ENCODE measurements around the gene FHIT. TPM values are rescaled to one million over a fixed set of nuclear protein-coding genes. Genes with fewer than 3 reads are reported as not detected.

The FHIT gene
- total and polyA plus RNA-seq, 2 of the 4 experiments (the other 2 are of a cell fraction): 0.07 TPM; not detected in 1

DNA sequence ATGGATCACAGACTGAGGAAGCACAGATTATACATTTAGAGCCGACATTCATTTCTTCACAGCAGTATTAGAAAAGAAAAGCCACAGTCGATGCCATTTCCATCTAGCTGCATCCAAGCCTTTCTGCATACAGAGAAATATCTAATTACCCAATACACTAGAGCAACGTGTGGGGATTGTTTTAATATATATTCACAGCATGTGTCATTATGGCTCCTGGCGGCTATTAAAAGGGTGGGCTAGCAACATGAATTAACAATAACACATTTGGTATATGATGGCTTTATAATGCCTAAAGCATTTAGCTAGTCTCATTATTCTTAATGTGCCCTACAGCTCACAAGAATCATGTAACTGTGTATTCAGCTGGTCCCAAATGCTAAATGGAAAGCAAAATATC, 1030.5 kb downstream of the FHIT start:
- TF ChIP-seq, protein P1, sequence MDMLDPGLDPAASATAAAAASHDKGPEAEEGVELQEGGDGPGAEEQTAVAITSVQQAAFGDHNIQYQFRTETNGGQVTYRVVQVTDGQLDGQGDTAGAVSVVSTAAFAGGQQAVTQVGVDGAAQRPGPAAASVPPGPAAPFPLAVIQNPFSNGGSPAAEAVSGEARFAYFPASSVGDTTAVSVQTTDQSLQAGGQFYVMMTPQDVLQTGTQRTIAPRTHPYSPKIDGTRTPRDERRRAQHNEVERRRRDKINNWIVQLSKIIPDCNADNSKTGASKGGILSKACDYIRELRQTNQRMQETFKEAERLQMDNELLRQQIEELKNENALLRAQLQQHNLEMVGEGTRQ (IDR thresholded peaks at IDR 0.05; ENCODE audit: low read depth, low read length): no peak
- TF ChIP-seq RAD21 (IDR thresholded peaks at IDR 0.05; ENCODE audit: low read length) (no peak), MXI1 (IDR thresholded peaks at IDR 0.05; ENCODE audit: borderline replicate concordance, low read depth, low read length) (no peak), POLR2A (IDR thresholded peaks at IDR 0.05; ENCODE audit: low read depth, low read length) (no peak), MAZ (IDR thresholded peaks at IDR 0.05; ENCODE audit: borderline replicate concordance, low read depth, low read length) (no peak), MAFK (IDR thresholded peaks at IDR 0.05; ENCODE audit: low read depth, low read length) (no peak), NFE2L2 (IDR thresholded peaks at IDR 0.05; ENCODE audit: low read depth, low read length) (no peak)
- TF ChIP-seq, protein P2, sequence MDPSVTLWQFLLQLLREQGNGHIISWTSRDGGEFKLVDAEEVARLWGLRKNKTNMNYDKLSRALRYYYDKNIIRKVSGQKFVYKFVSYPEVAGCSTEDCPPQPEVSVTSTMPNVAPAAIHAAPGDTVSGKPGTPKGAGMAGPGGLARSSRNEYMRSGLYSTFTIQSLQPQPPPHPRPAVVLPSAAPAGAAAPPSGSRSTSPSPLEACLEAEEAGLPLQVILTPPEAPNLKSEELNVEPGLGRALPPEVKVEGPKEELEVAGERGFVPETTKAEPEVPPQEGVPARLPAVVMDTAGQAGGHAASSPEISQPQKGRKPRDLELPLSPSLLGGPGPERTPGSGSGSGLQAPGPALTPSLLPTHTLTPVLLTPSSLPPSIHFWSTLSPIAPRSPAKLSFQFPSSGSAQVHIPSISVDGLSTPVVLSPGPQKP (IDR thresholded peaks at IDR 0.05; ENCODE audit: borderline replicate concordance, low read depth, low read length): no peak
- ChIA-PET POLR2A (ENCODE audit: unreplicated experiment) (no interaction called here), CTCF (no interaction called here)
- H3K56ac ChIP-seq (ENCODE audit: extremely low read depth, insufficient read depth, low read length): no peak overlapping the region
- H3K9me3 ChIP-seq (ENCODE audit: control insufficient read depth, insufficient read depth, low read length): no peaks in the 10 kb centered on the region
- intact Hi-C loops (cut with micrococcal nuclease): no loop called here
- H3K9me1 ChIP-seq (ENCODE audit: insufficient read depth, low read length): no peaks in the 10 kb centered on the region
- H2BK5ac ChIP-seq (ENCODE audit: low read depth, low read length, poor library complexity, severe bottlenecking): no peak overlapping the region
- BruUV-seq (replicated peaks): no TSS peak
- H3K27me3 ChIP-seq (ENCODE audit: control insufficient read depth, insufficient read depth, low read length): no peaks in the 10 kb centered on the region
- no peak overlapping the region for H2BK20ac ChIP-seq (ENCODE audit: low read depth, low read length)
- H3K18ac ChIP-seq (ENCODE audit: low read depth, low read length): no peak overlapping the region
- H4K8ac ChIP-seq (ENCODE audit: low read depth in 2 of 2, low read length in 2 of 2): no peak overlapping the region
- DNase-seq (no peak), ATAC-seq (ENCODE audit: low read depth) (no peak)
- H3K23ac ChIP-seq (ENCODE audit: low read depth, low read length): no peak overlapping the region
- no peak overlapping the region for H3K14ac ChIP-seq (replicated peaks; ENCODE audit: low read depth, low read length)
- no peak overlapping the region for H4K91ac ChIP-seq (ENCODE audit: insufficient read depth, low read depth, low read length)
- in situ Hi-C loops (cut with MboI; ENCODE audit: low sequenced_read_pairs): no loop called here
- H2BK120ac ChIP-seq (ENCODE audit: low read depth, low read length): no peak overlapping the region
- no peak overlapping the region for H3K4me3 ChIP-seq (ENCODE audit: insufficient read depth, low read depth, low read length)
- no peak overlapping the region for H3K4me2 ChIP-seq (ENCODE audit: low read depth, low read length)
- no peak overlapping the region for H3K9ac ChIP-seq (ENCODE audit: low read depth, low read length)
- no peak overlapping the region for H3K4ac ChIP-seq (ENCODE audit: low read depth, low read length)
- H4K5ac ChIP-seq (ENCODE audit: low read depth, low read length): no peak overlapping the region
- H2BK15ac ChIP-seq (ENCODE audit: low read depth, low read length): no peak overlapping the region
- no peak overlapping the region for H2AK5ac ChIP-seq (ENCODE audit: low read depth, low read length)
- H2AFZ ChIP-seq (replicated peaks; ENCODE audit: low read length, poor library complexity): no peak overlapping the region
- no peaks in the 10 kb centered on the region for H4K20me1 ChIP-seq (ENCODE audit: insufficient read depth, low read length)
- dilution Hi-C loops (cut with HindIII; ENCODE audit: low sequenced_read_pairs, unreplicated experiment): no loop called here
- no peaks in the 10 kb centered on the region for H3K4me1 ChIP-seq (ENCODE audit: control insufficient read depth, insufficient read depth, low read length)
- no peak overlapping the region for H3K27ac ChIP-seq (ENCODE audit: insufficient read depth, low read length)
- no peak overlapping the region for H2AK9ac ChIP-seq (replicated peaks; ENCODE audit: low read depth, low read length, poor library complexity)
- H3K79me1 ChIP-seq (ENCODE audit: low read depth in 1 of 2, low read length in 2 of 2): no peaks in the 10 kb centered on the region
- no CpG with 5 or more reads among the region's 4 CpGs for WGBS, 2 experiments (ENCODE audit: extremely low coverage in 2 of 2, insufficient read length in 1 of 2)
- H3K36me3 ChIP-seq (ENCODE audit: control insufficient read depth, insufficient read depth, low read length): no peaks in the 10 kb centered on the region
